Activated naive CD4-positive, alpha-beta T cell (primary cell): ENCODE measurements around the gene SYT6.
"Not testable (repeated sequence)": the region's sequence is repeated elsewhere in the genome, so short reads cannot be mapped to it uniquely, and the experiment has no call there.

Source experiments
- DNase-seq, 4 experiments: peaks; one replicate each; lab custom pipeline; 2025; lab: John Stamatoyannopoulos, UW

SYT6 gene

GRCh38 chr1:114072246-114072645 is 81.4 kb downstream of the SYT6 start:
- DNase-seq = no peak

DNA sequence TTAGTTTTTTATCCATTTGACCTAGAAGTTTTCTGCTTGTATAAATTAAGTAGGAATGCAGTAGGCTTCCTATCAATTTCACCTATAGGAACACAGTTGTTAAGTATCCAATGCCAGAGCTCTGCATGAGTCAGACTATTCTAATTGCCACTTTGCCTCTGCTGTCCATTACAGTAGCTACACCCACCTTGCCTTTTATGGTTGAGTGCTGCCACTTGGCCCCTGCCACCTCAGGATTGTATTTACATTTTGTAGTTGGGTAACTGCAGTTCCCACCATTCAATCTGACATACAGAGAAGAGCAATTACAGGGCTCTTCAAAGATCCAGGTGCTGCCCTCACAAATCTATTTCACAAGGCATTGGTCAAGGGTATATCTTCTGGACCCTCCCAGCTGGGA is 83.9 kb downstream of the SYT6 start:
- not testable (repeated sequence) for DNase-seq

- not testable (repeated sequence) for DNase-seq
Measured at GRCh38 chr1:114068684-114069083, 85.0 kb downstream of the SYT6 start.

GRCh38 chr1:114065671-114066070 is 88.0 kb downstream of the SYT6 start:
- not testable (repeated sequence) for DNase-seq

GRCh38 chr1:114063544-114063943 is 90.1 kb downstream of the SYT6 start:
- no peak for DNase-seq

GRCh38 chr1:114062477-114063099 is 91.1 kb downstream of the SYT6 start:
- no peak for DNase-seq

DNA sequence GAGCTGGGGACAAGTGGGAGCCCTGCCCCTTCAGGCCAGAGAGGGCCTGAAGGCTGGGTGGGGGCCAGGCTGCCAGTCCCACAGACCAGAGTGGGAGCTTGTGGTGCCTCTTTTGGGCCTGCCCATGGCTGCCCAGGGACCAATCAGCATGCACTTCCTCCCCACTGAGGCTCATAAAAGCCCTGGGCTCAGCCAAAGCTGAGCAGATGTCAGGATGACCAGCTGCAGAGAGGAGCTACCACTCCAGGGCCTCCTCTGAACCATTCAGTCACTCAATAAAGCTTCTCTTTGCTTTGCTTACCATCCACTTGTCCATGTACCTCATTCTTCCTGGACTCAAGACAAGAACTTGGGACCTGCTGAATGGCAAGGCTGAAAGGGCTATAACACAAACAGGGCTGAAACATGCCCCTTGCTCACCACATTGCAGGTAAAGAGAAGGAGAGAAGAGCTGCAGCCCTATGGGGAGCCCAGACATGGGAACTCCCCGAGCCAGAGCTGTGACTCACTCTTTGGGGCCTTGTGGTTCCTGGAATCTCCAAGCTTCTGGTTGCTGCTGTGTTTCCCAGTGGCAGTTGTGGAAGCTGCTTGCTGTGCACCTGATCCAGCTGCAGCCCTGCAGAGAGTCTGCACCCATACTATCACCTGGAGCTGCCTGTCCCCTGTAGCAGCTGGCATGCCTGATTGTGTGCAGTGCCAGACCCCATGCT is 92.4 kb downstream of the SYT6 start:
- DNase-seq = no peak

DNA sequence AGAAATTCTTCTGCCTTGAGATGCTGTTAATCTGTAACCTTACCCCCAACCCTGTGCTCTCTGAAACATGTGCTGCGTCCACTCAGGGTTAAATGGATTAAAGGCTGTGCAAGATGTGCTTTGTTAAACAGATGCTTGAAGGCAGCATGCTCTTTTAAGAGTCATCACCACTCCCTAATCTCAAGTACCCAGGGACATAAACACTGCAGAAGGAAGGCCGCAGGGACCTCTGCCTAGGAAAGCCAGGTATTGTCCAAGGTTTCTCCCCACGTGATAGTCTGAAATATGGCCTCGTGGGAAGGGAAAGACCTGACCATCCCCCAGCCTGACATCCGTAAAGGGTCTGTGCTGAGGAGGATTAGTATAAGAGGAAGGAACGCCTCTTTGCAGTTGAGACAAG is 95.4 kb downstream of the SYT6 start:
- not testable (repeated sequence) for DNase-seq

- DNase-seq = no peak
Measured at GRCh38 chr1:114054148-114054547, 99.5 kb downstream of the SYT6 start.

GRCh38 chr1:114048232-114048631 is 105.4 kb downstream of the SYT6 start:
- DNase-seq = no peak

GRCh38 chr1:114043548-114043947 is 110.1 kb downstream of the SYT6 start:
- DNase-seq = no peak

DNA sequence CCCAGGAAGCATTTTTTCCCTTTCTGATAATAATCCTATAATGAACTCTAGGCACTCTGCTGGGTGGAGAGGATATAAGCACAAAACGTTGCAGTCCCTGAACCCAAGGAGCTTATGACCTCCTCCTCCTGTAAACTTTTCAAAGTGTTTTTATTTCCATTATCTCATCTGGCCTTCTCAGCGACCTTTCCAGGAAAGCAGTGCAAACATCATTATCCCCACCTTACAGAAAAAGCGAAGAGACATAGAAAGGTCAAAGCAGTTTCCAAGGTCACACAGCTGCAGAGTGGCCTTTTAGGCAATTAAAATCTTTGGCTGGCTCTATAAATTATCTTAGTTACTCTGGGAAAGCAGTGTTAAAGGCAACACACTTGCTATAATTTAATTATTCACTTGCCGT is 110.6 kb downstream of the SYT6 start:
- DNase-seq = no peak

GRCh38 chr1:114040273-114041015 is 113.2 kb downstream of the SYT6 start:
- DNase-seq = no peak
